NCI-H2081 (cell line): ENCODE measurements around the gene ESR2.
"Not testable (repeated sequence)": the region's sequence is repeated elsewhere in the genome, so short reads cannot be mapped to it uniquely, and the experiment has no call there.

Experiments
- DNase-seq, 2 experiments: peaks; one replicate each; lab custom pipeline; 2025; lab: John Stamatoyannopoulos, UW

The ESR2 gene

DNA sequence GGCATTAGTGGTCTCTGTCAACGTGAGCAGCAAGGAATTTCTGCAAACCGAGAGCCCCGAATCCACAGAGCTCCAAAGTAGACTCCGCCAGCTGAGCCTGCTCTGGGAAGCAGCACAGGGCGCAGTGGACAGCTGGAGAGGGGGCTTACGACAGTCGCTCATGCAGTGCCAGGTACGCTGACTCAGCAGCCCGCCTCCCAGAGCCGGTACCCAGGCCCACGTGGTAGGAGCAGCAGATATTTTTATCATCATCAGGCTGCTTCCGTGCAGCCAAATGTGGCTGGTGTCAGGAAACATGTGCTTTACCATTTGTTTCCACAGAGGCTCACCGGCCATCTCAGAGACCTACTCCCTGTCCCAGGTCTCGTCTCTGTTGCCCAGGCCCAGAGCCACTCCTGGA is 73.7 kb downstream of the ESR2 start:
- no peak for DNase-seq

- DNase-seq: no peak
Observed at GRCh38 chr14:64220056-64220455, 74.1 kb downstream of the ESR2 start.

- DNase-seq: no peak
Observed at GRCh38 chr14:64218344-64219240, 75.6 kb downstream of the ESR2 start.

- no peak for DNase-seq
Observed at GRCh38 chr14:64217834-64218233, 76.3 kb downstream of the ESR2 start.

DNA sequence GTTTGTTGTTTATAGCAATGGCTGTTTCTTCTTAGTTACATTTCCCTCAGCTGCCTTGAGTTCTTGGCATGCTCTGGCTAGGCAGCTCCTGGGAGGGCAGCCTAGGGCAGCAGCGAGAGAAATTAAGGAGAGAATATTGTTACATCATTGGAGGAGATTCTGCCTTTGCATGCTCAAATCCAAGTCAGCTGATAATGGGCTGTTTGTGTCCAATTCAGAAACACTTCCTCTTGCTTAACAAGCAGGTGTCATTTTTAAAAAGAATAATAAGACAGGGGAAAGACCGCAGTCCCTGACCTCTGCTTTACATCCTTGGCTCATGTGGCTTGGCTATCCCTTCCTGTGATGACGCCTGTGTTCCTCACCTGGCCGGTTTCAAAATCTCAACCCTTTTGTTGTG is 76.9 kb downstream of the ESR2 start:
- no peak for DNase-seq

DNA sequence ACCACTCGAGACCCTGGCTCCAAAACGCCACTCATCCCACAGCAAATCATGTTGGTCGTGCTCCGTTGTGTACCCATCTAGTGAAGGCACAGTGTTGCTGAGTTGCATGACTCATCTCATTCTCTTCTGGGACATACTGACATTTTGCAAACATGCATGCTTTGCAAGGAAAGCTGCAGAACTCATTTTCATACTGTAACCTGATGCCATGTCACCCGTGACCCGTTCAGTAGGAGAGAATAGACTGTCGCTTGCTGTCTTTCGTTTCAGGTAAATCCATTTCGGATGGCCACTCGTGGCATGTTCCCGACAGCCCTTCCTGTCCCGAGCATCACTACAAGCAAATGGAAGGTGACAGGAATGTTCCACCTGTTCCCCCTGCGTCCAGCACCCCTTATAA is 78.2 kb downstream of the ESR2 start:
- DNase-seq: no peak

GRCh38 chr14:64215274-64215673 is 78.9 kb downstream of the ESR2 start:
- no peak for DNase-seq

DNA sequence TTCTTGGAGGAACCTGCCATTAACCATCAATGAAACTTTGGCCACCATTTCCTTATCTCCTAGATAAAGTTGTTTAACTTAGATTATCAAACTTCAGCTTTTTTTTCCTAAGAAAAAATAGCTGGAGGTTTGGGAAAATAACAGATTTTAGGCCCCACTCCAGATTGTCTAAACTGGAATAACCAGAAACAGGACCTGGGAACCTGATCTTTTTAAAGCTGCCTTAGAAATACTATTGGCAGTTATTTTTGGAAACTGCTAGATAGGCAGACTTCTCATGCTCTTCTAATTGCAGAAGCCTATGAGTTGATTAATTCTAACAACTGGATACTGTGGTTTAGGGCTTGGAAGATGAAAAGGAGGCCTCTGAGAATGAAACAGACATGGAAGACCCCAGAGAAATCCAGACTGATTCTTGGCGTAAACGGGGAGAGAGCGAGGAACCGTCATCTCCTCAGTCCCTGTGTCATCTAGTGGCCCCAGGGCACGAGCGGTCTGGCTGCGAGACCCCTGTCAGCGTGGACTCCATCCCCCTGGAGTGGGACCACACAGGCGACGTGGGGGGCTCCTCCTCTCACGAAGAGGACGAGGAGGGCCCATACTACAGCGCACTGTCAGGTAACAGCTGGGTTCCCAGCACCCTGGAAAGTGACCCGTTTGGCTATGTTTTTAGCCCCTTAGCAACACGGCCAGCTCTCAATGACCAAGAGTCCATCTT is 80.2 kb downstream of the ESR2 start:
- DNase-seq: no peak

DNA sequence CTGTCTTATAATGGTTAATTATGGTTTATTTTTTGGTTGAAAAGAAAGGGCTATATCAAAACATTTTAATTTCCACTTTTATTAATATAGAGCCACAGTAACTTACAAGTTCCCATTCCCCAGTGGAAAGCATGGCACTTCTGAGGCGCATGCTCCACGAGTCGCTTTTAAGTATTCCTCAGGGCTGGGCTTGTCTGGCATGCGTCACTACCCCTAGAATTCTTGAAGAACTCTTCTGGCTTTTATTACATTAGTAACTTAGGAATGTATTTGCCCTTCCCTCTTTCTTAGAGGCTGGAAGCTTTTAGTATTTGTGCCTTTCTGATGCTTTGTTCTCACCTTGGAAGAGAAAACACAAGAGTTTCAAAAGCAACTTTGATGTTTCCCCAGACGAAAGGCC is 81.1 kb downstream of the ESR2 start:
- DNase-seq: no peak

GRCh38 chr14:64212666-64213065 is 81.5 kb downstream of the ESR2 start:
- DNase-seq: no peak

- not testable (repeated sequence) for DNase-seq
Observed at GRCh38 chr14:64210912-64211311, 83.3 kb downstream of the ESR2 start.

DNA sequence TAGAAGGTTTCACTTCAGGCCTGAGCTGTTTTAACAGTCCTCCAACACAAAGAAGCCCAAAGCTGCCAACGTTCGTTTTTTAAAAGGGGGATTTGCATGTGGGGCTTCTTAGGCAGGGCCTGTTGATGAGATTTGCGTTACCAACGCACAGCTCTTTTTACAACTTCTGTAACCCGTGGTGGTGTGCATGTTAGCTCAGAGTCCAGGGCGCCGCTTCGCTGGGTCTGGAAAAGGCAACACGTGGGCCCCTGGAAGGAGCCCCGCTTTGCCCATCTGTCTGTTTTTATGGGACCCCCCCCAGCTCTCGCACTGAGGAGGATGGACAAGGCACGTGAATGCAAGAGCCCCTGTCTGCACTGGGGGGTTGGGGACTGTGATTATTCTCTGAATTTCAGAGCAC is 84.0 kb downstream of the ESR2 start:
- DNase-seq: no peak

DNA sequence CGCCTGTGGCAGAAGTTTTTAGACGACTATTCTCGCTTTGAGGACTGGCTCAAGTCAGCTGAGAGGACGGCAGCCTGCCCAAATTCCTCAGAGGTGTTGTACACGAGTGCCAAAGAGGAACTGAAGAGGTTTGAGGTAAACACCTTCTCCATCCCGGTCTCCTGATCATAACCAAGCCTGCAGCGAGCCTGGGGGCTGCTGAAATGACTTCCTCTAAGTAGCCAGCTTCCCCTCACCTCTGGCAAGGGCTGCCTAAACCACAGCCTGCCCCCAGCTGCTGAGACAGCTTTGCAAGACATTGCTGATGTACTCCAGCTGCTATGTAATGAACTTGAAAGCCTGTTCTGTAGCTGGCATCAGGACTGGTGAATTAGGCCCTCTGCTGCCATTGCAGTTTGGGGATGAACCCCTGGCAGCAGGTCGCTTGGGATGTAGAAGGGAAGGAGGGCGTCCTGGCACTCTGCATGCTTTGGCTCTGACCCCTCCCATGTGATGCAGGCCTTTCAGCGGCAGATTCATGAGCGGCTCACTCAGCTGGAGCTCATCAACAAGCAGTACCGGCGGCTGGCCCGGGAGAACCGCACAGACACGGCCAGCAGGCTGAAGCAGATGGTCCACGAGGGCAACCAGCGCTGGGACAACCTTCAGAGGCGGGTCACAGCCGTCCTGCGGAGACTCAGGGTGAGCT is 84.6 kb downstream of the ESR2 start:
- no peak for DNase-seq

- DNase-seq: no peak
Observed at GRCh38 chr14:64208981-64209380, 85.2 kb downstream of the ESR2 start.

GRCh38 chr14:64208261-64208660 is 85.9 kb downstream of the ESR2 start:
- no peak for DNase-seq

DNA sequence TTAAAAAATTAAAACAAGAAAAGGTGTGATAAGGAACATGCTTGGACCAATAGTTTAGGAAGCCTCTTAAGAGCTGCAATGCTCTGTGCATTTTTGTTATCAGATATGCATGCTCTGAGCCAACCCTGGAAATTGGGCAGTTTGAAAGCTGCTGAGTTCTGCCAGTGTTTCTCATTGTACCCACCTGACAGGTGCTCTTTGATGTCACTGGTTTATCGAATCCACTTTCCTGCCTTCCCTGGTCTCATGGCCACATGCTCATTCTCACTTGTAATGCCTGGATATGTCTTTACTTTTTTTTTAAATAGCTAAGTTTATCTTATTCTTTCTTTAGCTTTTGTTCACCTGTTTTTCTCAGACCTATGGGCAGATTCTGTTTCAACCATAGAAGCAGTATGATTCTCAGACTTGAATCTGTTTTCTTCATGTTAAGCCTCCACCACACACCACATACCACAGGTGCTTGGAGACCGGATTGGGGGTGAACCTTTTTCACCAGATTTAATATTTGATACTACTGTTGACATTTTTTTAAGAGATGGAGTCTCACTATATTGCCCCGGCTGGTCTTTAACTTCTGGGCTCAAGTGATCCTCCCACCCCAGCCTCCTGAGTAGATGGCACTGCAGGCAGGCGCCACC is 90.7 kb downstream of the ESR2 start:
- DNase-seq: no peak

DNA sequence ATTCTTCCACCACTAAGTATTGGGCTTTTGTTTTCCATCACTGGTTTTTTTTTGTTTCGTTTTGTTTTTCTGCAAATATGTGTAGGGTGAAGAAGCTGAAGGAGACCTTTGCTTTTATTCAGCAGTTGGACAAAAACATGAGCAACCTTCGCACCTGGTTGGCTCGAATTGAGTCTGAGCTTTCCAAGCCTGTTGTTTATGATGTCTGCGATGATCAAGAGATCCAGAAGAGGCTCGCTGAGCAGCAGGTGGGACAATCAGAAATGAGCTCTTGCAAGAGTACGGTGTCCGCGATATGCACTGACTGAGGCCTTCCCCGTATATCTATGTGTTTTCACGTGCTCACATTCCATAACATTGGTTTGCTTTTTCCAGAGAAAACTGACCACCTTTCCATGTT is 91.5 kb downstream of the ESR2 start:
- no peak for DNase-seq

- DNase-seq: no peak
Observed at GRCh38 chr14:64201921-64202545, 92.1 kb downstream of the ESR2 start.

GRCh38 chr14:64201296-64201695 is 92.9 kb downstream of the ESR2 start:
- DNase-seq: no peak

DNA sequence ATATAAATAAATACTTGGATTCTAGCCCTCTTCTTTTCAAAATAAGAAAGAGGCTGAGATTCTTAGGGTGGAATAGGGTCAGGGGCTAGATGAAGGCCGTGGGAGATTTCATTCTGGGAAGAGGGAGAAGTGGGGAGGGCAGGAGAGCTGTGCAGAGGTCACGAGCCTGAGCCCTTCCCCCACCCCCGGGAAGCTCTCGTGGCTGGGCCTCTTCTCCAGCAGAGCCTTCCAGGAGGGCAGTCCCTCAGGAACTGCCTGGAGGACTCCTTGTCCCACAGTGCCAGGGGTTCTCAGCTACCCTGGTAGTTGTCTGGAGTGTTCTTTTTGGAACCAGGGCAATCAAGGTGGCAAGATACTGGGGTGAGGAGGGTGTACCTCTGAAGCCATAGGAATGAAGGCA is 94.0 kb downstream of the ESR2 start:
- no peak for DNase-seq

- DNase-seq: no peak
Observed at GRCh38 chr14:64198486-64198885, 95.7 kb downstream of the ESR2 start.

- DNase-seq: no peak
Observed at GRCh38 chr14:64197996-64198395, 96.2 kb downstream of the ESR2 start.
